Subcutaneous adipose tissue (tissue), 4 donors: ENCODE results near the gene ZNF3. TPM values are rescaled to one million over a fixed set of nuclear protein-coding genes. Genes with fewer than 3 reads are reported as not detected.

Experiments used
- total RNA-seq, 4 donors: library from RNA; depleted of rRNA; stranded (reverse); fragments of >200 nt; gene quantifications; one replicate each; pipeline ENCODE4 v1.1.0, GENCODE V29; 2016
- TF ChIP-seq, protein P1 (sequence below): fragments of 450-650 bp; IDR thresholded peaks from one replicate; pipeline ENCODE4 v1.5.1; 2016; ENCODE audit warnings: low read depth, mild to moderate bottlenecking, control low read depth, antibody characterized with exemption, moderate library complexity

ZNF3 gene
- total RNA-seq, 4 donors from 2014 or later: 14.8 to 29.3 (median 25.2) TPM

DNA sequence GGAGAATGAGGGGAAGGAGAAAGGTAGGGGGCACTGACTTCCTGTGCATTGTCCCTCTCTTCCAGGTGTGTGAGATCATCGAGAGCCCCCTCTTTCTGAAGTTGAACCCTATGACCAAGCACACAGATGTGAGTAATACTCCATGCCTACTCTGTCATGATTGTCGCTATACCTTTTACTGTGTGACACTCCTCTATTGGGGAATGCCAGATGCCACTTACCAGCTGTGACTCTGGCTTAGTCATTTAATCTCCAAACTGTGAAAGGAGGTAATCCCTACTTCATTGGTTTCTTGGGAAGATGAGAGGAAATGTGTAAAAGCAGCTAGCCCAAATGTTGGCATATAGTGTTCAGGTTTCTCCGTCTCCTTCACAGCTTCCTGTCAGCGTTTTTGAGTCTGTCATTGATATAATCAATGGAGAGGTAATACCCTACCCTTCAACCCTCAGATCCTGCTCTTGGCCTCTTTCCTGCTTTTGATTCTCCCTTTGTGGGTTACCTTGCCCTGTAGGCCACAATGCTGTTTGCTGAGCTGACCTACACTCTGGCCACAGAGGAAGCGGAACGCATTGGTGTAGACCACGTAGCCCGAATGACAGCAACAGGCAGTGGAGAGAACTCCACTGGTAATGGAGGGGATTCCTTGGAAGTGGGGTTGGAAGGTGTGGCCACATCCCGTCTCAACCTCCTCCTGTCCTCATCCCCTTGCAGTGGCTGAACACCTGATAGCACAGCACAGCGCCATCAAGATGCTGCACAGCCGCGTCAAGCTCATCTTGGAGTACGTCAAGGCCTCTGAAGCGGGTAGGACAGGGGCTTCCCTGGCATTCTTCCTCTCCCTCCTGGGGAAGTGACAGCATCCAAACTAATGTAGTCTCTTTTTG is 9.2 kb upstream of the ZNF3 start:
- TF ChIP-seq, protein P1, sequence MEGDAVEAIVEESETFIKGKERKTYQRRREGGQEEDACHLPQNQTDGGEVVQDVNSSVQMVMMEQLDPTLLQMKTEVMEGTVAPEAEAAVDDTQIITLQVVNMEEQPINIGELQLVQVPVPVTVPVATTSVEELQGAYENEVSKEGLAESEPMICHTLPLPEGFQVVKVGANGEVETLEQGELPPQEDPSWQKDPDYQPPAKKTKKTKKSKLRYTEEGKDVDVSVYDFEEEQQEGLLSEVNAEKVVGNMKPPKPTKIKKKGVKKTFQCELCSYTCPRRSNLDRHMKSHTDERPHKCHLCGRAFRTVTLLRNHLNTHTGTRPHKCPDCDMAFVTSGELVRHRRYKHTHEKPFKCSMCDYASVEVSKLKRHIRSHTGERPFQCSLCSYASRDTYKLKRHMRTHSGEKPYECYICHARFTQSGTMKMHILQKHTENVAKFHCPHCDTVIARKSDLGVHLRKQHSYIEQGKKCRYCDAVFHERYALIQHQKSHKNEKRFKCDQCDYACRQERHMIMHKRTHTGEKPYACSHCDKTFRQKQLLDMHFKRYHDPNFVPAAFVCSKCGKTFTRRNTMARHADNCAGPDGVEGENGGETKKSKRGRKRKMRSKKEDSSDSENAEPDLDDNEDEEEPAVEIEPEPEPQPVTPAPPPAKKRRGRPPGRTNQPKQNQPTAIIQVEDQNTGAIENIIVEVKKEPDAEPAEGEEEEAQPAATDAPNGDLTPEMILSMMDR: no peak

DNA sequence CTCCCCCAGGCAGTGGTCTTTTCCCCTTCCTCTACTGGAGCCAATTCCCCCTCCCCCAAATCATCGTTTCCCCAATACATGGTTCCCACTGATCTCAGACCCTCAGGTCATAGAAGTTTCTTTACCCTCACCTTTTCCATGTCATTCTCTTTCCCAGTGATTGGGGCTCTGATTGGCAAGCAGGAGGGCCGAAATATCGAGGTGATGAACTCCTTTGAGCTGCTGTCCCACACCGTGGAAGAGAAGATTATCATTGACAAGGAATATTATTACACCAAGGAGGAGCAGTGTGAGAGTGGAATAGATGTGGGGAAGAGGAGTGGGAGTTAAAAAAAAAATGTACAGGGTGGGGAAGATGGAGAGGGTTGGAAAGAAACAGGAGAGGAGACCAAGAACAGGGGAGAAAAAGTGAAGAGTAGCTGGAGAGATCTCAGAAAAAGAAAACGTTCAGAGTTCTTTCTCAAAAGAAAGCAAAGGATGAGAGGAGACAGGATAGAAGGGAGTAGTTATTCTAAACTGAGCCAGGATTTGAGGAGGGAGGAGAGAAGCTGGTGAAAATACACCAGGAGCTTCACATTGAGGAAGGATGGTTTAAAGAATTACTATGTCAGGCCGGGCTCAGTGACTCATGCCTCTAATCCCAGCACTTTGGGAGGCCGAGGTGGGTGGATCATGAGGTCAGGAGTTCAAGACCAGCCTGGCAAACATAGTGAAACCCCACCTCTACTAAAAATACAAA is 8.1 kb upstream of the ZNF3 start:
- TF ChIP-seq, protein P1: no peak

DNA sequence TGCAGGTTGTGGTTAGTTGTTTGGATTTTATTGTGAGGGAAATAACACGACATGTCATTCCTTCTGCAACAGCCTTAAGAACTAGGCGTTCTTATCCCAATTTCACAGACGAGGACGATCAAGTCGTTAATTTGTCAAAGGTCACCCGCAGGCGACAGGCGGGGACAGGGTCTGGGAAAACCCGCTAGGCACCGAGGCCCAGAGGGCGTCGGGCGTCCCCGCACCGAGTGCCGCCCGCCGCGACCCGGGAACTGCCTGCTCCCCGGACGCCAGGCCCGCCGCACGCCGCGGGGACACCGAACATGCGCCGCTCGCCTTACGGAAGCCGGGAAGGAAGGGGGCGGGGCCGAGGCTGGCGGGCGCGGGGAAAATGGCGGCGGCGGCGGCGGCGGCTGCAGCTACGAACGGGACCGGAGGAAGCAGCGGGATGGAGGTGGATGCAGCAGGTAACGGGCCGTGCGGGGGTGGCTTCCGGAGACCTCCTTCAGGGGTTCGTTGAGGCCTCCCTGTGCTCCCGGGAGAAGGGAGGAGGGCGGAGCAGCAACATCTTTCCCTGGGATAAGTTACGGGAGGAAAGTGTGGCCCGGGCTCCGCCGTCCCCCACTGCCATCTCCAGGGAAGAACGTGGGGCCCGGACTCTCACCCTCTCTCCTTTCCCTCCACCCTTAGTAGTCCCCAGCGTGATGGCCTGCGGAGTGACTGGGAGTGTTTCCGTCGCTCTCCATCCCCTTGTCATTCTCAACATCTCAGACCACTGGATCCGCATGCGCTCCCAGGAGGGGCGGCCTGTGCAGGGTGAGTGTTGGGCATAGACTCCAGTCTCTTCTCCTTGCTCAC is 7.3 kb upstream of the ZNF3 start, which contains the start of gene COPS6:
COPS6 (plus strand) TSS at position 349 of the 837 bp plus-strand sequence; CDS start at position 371, 22 bp downstream.
- TF ChIP-seq, protein P1: no peak

DNA sequence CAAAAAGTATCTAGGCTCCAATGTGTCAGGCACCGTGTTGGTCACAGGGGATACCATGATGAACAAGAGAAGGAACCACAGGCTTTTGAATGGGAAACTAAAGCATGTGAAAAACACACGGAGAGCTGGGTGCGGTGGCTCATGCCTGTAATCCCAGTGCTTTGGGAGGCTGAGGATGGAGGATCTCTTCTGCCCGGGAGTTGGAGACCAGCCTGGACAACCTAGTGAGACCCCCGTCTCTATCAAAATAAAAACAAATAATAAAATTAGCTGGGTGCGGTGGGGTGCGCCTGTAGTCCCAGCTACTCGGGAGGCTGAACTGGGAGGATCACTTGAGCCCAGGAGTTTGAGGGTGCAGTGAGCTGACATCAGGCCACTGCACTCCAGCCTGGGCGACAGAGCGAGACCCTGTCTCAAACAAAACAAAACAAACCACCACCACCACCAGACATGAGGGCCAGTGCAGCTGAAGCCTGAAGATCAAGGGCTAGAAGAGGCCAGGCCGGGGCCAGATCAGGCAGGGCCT is 6.6 kb upstream of the ZNF3 start:
- TF ChIP-seq, protein P1: no peak

DNA sequence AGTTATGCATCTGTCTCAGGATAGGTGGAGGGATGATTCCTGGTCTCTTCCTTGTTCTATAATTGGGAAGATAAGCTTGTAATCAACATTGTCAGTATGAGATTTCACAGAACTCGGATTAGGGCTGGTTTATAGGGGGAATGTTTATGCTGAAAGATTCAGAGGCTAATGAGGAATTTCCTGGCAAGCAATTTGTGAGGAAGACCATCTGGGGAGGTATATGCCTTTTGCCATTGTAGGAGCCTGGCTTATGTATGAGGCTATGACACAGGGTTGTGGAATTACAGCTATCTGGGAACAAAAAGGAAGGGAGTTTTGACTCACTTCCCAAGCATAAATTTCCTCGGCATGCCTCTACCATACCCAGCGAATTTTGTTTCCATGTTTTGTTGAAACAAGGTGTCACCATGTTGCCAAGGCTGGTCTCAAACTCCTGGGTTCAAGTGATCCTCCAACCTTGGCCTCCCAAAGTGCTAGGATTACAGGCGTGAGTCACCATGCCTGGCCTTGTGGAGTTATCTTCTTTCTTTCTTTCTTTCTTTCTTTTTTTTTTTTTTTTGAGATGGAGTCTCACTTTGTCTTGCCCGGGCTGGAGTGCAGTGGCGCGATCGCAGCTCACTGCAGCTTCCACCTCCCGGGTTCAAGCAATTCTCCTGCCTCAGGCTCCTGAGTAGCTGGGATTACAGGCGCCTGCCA is 5.7 kb upstream of the ZNF3 start:
- TF ChIP-seq, protein P1: no peak

DNA sequence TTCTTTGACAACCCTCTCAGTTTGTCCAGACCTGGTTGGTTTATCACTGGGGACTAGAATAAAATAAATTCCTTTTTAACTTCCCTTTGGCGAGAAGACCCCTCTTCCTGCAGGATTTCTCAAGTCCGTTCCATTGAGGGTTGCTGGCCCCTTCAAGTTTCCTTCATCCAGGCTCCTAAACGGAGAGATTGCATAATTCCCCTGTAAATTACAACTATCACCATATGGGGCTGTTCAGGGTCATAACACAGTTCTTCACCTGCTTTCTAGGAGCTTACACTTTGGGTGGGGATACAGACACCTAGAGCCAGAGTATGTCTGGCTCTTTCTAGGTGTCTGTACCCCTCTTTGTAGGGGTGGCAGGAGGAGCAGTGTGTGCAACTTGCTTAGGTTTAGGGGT is 4.0 kb upstream of the ZNF3 start:
- TF ChIP-seq, protein P1: no peak
